IPS-18a (cell line): Measurements from ENCODE around the gene PHYHIPL.

Experiments
- H3K27ac ChIP-seq: one replicate; pipeline ENCODE4 v1.5.1; 2013; ENCODE audit warnings: low read length
- H3K27me3 ChIP-seq: one replicate; pipeline ENCODE4 v1.6.1; 2013; ENCODE audit warnings: mild to moderate bottlenecking, low read length; ENCODE audit not compliant: control insufficient read depth, insufficient read depth
- H3K36me3 ChIP-seq: one replicate; pipeline ENCODE4 v1.6.1; 2013; ENCODE audit warnings: low read depth, low read length; ENCODE audit not compliant: control insufficient read depth
- H3K4me1 ChIP-seq: one replicate; pipeline ENCODE4 v1.6.1; 2013; ENCODE audit warnings: low read depth, low read length; ENCODE audit not compliant: control insufficient read depth
- H3K4me3 ChIP-seq: one replicate; pipeline ENCODE4 v1.5.1; 2013; ENCODE audit warnings: low read length
- H3K9ac ChIP-seq: one replicate; pipeline ENCODE4 v1.6.1; 2013; ENCODE audit warnings: mild to moderate bottlenecking, low read length, moderate library complexity
- H3K9me3 ChIP-seq: one replicate; pipeline ENCODE4 v1.6.1; 2013; ENCODE audit warnings: low read depth, low read length; ENCODE audit not compliant: control insufficient read depth

PHYHIPL gene

GRCh38 chr10:59265141-59265540 lies 88.7 kb downstream of the PHYHIPL start:
- Histone ChIP-seq H3K4me3 (no peak overlapping the region), H3K27ac (no peak overlapping the region), H3K9ac (no peak overlapping the region), H3K4me1 (no peaks in the 10 kb centered on the region), H3K27me3 (no peaks in the 10 kb centered on the region), H3K36me3 (no peaks in the 10 kb centered on the region), H3K9me3 (no peaks in the 10 kb centered on the region)

GRCh38 chr10:59266321-59266720 lies 89.9 kb downstream of the PHYHIPL start:
- Histone ChIP-seq H3K27ac (no peak overlapping the region), H3K27me3 (no peaks in the 10 kb centered on the region), H3K4me1 (no peaks in the 10 kb centered on the region)

DNA sequence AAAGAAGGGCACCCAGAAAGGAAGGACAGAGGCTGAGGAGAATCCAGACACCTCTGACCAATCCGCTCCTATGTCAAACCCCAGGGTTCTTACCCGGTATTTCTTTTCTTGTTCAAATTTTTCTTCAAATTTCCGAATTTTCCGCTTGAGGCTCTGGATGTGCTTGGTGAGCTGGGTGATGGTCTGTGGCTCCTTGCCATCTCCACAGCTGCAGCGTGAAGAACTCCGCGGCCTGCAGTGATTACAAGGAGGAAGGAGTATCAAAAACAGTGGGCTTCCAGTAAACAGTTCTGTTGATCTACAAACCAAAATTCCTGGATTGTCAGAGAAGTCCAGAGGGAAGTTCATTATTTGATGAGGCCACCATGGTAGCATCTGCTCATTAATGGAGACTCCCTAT lies 92.0 kb downstream of the PHYHIPL start:
- Histone ChIP-seq H3K9me3 (no peaks in the 10 kb centered on the region), H3K4me1 (no peaks in the 10 kb centered on the region), H3K36me3 (no peaks in the 10 kb centered on the region), H3K9ac (no peak overlapping the region), H3K4me3 (no peak overlapping the region), H3K27me3 (no peaks in the 10 kb centered on the region), H3K27ac (no peak overlapping the region)

More at GRCh38 chr10:59266321-59266720, 89.9 kb downstream of the PHYHIPL start:
- H3K4me3 ChIP-seq, result no peak overlapping the region
- H3K36me3 ChIP-seq, result no peaks in the 10 kb centered on the region
- no peak overlapping the region for H3K9ac ChIP-seq
- no peaks in the 10 kb centered on the region for H3K9me3 ChIP-seq

DNA sequence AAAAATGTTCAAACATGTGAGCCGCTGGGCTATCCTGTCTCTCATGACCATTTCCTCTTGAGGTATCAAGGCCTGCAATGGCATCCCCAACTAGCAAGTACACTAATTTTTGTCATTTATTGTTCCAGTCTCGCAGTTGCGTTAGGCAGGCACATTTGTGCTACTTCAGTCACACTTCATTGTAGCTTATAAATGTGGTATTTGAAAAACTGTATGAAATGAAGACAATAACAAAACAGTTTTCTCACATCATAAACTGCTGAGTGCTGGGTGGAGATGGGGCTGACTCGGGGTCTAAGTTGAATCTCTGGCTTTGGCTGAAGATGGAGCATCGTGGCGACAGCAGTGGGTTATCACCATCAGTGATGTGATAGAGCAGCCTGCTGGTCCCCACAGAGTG lies 93.2 kb downstream of the PHYHIPL start:
- Histone ChIP-seq H3K27me3 (no peaks in the 10 kb centered on the region), H3K9me3 (no peaks in the 10 kb centered on the region), H3K4me1 (no peaks in the 10 kb centered on the region), H3K4me3 (no peak overlapping the region), H3K9ac (no peak overlapping the region), H3K36me3 (no peaks in the 10 kb centered on the region), H3K27ac (no peak overlapping the region)

DNA sequence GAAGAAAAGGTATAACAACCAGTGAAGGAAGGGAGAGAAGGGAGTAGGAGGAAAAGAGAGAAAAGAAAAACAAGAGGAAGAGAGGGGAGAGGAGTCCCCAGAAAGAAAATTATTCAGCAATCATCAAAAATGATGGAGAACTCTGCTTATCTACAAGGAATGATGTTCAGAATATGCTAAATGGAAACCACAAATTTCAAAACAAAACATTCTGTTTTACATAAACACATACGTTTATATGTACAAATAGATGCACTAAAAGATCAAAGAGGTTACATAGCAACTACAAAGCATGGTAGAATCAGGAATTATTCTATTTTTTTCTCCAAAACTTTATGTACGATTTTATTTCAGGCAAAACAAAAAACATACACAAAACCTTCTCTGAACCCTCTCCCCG lies 94.0 kb downstream of the PHYHIPL start:
- H3K9ac ChIP-seq, result no peak overlapping the region
- no peaks in the 10 kb centered on the region for H3K27me3 ChIP-seq
- H3K9me3 ChIP-seq, result no peaks in the 10 kb centered on the region
- H3K4me3 ChIP-seq, result no peak overlapping the region
- H3K36me3 ChIP-seq, result no peaks in the 10 kb centered on the region
- no peaks in the 10 kb centered on the region for H3K4me1 ChIP-seq
- H3K27ac ChIP-seq, result no peak overlapping the region

DNA sequence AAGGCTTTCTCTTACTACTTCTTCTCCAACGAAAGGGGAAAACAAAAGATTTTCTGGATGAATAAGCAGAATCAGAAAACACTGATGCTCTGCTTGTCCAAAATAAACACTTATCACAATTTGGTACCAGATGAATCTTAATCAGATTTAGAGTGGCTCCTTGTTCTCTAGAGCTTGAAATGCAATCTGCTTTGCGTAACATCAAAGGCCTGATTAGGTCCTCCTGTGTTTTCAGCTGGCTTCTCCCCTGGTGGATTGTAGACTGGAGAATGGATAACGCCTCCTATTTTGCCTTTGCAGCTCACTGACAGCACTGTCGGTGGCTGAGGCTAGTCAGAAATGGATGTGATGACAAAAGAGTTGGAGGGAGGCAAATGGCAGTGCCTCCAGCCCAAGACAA lies 94.7 kb downstream of the PHYHIPL start:
- no peaks in the 10 kb centered on the region for H3K4me1 ChIP-seq
- no peak overlapping the region for H3K4me3 ChIP-seq
- no peak overlapping the region for H3K27ac ChIP-seq
- H3K36me3 ChIP-seq, result no peaks in the 10 kb centered on the region
- H3K9ac ChIP-seq, result no peak overlapping the region
- no peaks in the 10 kb centered on the region for H3K27me3 ChIP-seq
- H3K9me3 ChIP-seq, result no peaks in the 10 kb centered on the region

DNA sequence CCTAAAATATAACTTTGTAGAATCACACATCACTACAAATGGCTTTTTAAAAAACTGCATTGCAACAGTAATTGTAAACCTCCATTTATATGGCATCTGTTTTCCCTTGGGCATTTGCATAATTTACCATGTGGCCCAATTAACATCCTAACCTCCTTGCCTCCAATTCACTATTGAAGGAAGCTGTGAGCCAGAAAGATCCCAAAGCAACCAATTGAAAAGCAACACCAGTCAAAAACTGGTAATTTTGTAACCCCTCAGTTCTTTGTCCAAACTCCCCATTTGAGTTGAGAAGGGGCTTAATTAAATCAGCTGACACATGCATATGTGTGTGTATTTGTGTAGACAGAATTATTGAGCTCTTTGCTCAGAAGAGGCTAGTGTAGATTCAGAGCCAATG lies 95.6 kb downstream of the PHYHIPL start:
- Histone ChIP-seq H3K9me3 (no peaks in the 10 kb centered on the region), H3K36me3 (no peaks in the 10 kb centered on the region), H3K4me3 (no peak overlapping the region), H3K27me3 (no peaks in the 10 kb centered on the region), H3K9ac (no peak overlapping the region), H3K4me1 (no peaks in the 10 kb centered on the region), H3K27ac (no peak overlapping the region)

- H3K9ac ChIP-seq, result no peak overlapping the region
- no peaks in the 10 kb centered on the region for H3K27me3 ChIP-seq
- H3K27ac ChIP-seq, result no peak overlapping the region
- no peak overlapping the region for H3K4me3 ChIP-seq
- H3K36me3 ChIP-seq, result no peaks in the 10 kb centered on the region
- no peaks in the 10 kb centered on the region for H3K4me1 ChIP-seq
- no peaks in the 10 kb centered on the region for H3K9me3 ChIP-seq
Measured at GRCh38 chr10:59273445-59273844, 97.0 kb downstream of the PHYHIPL start.

DNA sequence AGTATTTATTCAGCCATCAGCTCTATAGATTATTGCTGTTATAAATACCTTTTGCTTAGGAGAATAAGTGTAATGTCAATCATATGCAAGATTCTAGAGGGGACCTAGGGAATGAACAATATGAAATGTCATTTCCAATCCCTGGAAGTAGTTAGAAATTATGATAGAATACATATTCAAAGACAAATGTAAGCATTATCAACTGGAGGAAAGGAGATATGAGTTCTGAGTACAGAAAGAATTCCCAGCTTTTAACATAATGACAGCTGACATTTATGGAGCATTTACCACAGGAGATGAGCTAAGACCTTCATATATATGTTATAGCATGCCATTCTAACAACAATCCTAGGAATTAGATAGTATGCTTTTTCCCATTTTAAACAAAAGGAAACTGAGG lies 99.7 kb downstream of the PHYHIPL start:
- Histone ChIP-seq H3K9me3 (no peaks in the 10 kb centered on the region), H3K27me3 (no peaks in the 10 kb centered on the region), H3K4me1 (no peaks in the 10 kb centered on the region), H3K36me3 (no peaks in the 10 kb centered on the region), H3K27ac (no peak overlapping the region), H3K4me3 (no peak overlapping the region), H3K9ac (no peak overlapping the region)

DNA sequence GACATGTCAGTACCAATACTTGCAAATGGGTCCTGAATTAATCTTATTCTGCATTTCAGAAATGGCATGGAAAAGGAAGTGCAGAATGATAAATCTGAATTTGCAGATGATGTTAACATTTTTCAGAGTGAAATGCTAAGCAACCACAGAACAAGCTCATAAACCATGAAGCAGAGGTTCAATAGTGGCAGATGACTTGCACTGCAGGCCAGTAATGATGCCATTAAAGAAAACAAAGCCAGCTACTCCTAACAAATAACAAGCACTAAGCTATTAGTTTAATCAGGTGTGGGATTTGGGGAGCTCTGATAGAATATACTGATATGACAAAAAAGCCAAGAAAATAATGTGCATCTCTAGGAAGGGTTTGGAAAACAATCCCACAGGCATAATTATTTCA lies 100.5 kb downstream of the PHYHIPL start:
- Histone ChIP-seq H3K9me3 (no peaks in the 10 kb centered on the region), H3K9ac (no peak overlapping the region), H3K27ac (no peak overlapping the region), H3K27me3 (no peaks in the 10 kb centered on the region), H3K4me1 (no peaks in the 10 kb centered on the region), H3K36me3 (no peaks in the 10 kb centered on the region), H3K4me3 (no peak overlapping the region)

- no peaks in the 10 kb centered on the region for H3K4me1 ChIP-seq
- no peaks in the 10 kb centered on the region for H3K27me3 ChIP-seq
- H3K9ac ChIP-seq, result no peak overlapping the region
- no peaks in the 10 kb centered on the region for H3K36me3 ChIP-seq
- H3K4me3 ChIP-seq, result no peak overlapping the region
- no peak overlapping the region for H3K27ac ChIP-seq
- no peaks in the 10 kb centered on the region for H3K9me3 ChIP-seq
Measured at GRCh38 chr10:59279476-59279875, 103.0 kb downstream of the PHYHIPL start.

- H3K9ac ChIP-seq, result no peak overlapping the region
- H3K4me1 ChIP-seq, result no peaks in the 10 kb centered on the region
- no peaks in the 10 kb centered on the region for H3K9me3 ChIP-seq
- no peaks in the 10 kb centered on the region for H3K27me3 ChIP-seq
- H3K36me3 ChIP-seq, result no peaks in the 10 kb centered on the region
- no peak overlapping the region for H3K27ac ChIP-seq
- H3K4me3 ChIP-seq, result no peak overlapping the region
Measured at GRCh38 chr10:59279991-59280505, 103.6 kb downstream of the PHYHIPL start.
